ENCODE data around the gene APEX2. TPM values are rescaled to one million over a fixed set of nuclear protein-coding genes. Genes with fewer than 3 reads are reported as not detected.

APEX2 gene
- total RNA-seq, 1 experiment from 2014 or later, result 28.5 TPM

GRCh38 chrX:55006827-55007621 lies 6.9 kb downstream of the APEX2 start:
- TF ChIP-seq CTCF (conservative IDR thresholded peaks at IDR 0.05), result no peak
- peak overlapping the region in 1 of 3 experiments; percentile 70; a peak in 2 of 7 replicates for H3K27ac Mint-ChIP-seq

More at GRCh38 chrX:55006827-55007621, 6.9 kb downstream of the APEX2 start:
- no peak overlapping the region for H4K91ac ChIP-seq (ENCODE audit: insufficient read length, low read depth, low read length)
- H3K9me3 ChIP-seq (ENCODE audit: control insufficient read depth, low read depth, low read length), result peaks cover 64% of the 10 kb centered on the region
- Mint-ChIP-seq H3K36me3 (ENCODE audit: insufficient read depth in 1 of 3, low read depth in 3 of 3) (peaks cover 29 to 52% (median 43%) of the 10 kb centered on the region in 3 experiments), H3K9me3 (peaks cover 44 to 45% of the 10 kb centered on the region in 2 experiments), H3K4me1 (peaks cover 0 to 4% of the 10 kb centered on the region in 2 experiments; a peak in 2 of 4 replicates), H3K27me3 (ENCODE audit: low read depth) (no peaks in the 10 kb centered on the region), H3K4me3 (no peak overlapping the region; a peak in 1 of 5 replicates)
- H2AFZ ChIP-seq (ENCODE audit: low read length), result no peak overlapping the region
- H2BK12ac ChIP-seq (ENCODE audit: insufficient read length, low read depth, low read length), result no peak overlapping the region
- no peak overlapping the region for H3K23ac ChIP-seq (ENCODE audit: insufficient read length, low read depth, low read length)
- H2BK5ac ChIP-seq (ENCODE audit: insufficient read length, low read length), result no peak overlapping the region
- WGBS (ENCODE audit: extremely low coverage, insufficient read length, low lambda C conversion rate), result no CpG with 5 or more reads among the region's 18 CpGs
- H3K4me1 ChIP-seq (ENCODE audit: insufficient read depth, low read length), result no peaks in the 10 kb centered on the region
- no peaks in the 10 kb centered on the region for H3K27me3 ChIP-seq (ENCODE audit: insufficient read depth, low read length)
- H4K5ac ChIP-seq (ENCODE audit: insufficient read length, low read depth, low read length), result no peak overlapping the region
- H3K4ac ChIP-seq (ENCODE audit: low read depth, low read length), result no peak overlapping the region
- no peak overlapping the region for H2BK20ac ChIP-seq (ENCODE audit: low read depth, low read length, poor library complexity, severe bottlenecking)
- no peak overlapping the region for H3K9ac ChIP-seq (ENCODE audit: extremely low read depth, insufficient read length, low read length)
- H3T11ph ChIP-seq (ENCODE audit: low read length), result no peak overlapping the region
- H4K8ac ChIP-seq (replicated peaks; ENCODE audit: insufficient read length, low read depth, low read length), result no peak overlapping the region
- H3K18ac ChIP-seq (ENCODE audit: insufficient read length, low read depth, low read length), result no peak overlapping the region
- no peaks in the 10 kb centered on the region for H4K20me1 ChIP-seq (ENCODE audit: control insufficient read depth, insufficient read depth, insufficient read length)
- no peak overlapping the region for H3K27ac ChIP-seq (ENCODE audit: insufficient read length, low read depth, low read length)
- no peak overlapping the region for H2BK120ac ChIP-seq (ENCODE audit: low read depth, low read length, poor library complexity, severe bottlenecking)
- no peak overlapping the region for H2BK15ac ChIP-seq (ENCODE audit: low read depth, low read length)
- H3K14ac ChIP-seq (ENCODE audit: insufficient read depth, low read length), result no peak overlapping the region
- no peak overlapping the region for H3K4me2 ChIP-seq (ENCODE audit: insufficient read depth, insufficient read length, low read length)
- H3K23me2 ChIP-seq (ENCODE audit: insufficient read length, low read depth, low read length, poor library complexity, severe bottlenecking), result no peaks in the 10 kb centered on the region
- H3K79me1 ChIP-seq (ENCODE audit: insufficient read depth, low read depth, low read length, poor library complexity, severe bottlenecking), result no peaks in the 10 kb centered on the region
- H3K56ac ChIP-seq (ENCODE audit: insufficient read length, low read depth, low read length), result no peak overlapping the region
- no peak for DNase-seq
- no peaks in the 10 kb centered on the region for H3K79me2 ChIP-seq (ENCODE audit: insufficient read depth, low read length)
- no peak overlapping the region for H2AK5ac ChIP-seq (ENCODE audit: insufficient read length, low read length)
